HG03196 (cell line): ENCODE data around the gene PDXDC1.
"Not testable (repeated sequence)": the region's sequence is repeated elsewhere in the genome, so short reads cannot be mapped to it uniquely, and the experiment has no call there.

ENCODE experiments used
- ATAC-seq: cut with Tn5 transposase; IDR thresholded peaks from one replicate; pipeline ENCODE4 v1.9.1; 2021; ENCODE audit not compliant: unreplicated experiment

The PDXDC1 gene

GRCh38 chr16:14973785-14974322, 972 bp upstream of the PDXDC1 start:
- ATAC-seq = not testable (repeated sequence)

GRCh38 chr16:14974331-14974655, 533 bp upstream of the PDXDC1 start:
- ATAC-seq = not testable (repeated sequence)

- ATAC-seq = peak; percentile 9
These were observed 780 bp downstream of the PDXDC1 start for GRCh38 chr16:14975418-14976194.

- not testable (repeated sequence) for ATAC-seq
These were observed 2.3 kb downstream of the PDXDC1 start for GRCh38 chr16:14976971-14977736.

GRCh38 chr16:14978281-14978680, 3.5 kb downstream of the PDXDC1 start:
- ATAC-seq = not testable (repeated sequence)

- not testable (repeated sequence) for ATAC-seq
These were observed 4.1 kb downstream of the PDXDC1 start for GRCh38 chr16:14978908-14979307.

GRCh38 chr16:14981234-14981633, 6.4 kb downstream of the PDXDC1 start:
- not testable (repeated sequence) for ATAC-seq

GRCh38 chr16:14982521-14982920, 7.7 kb downstream of the PDXDC1 start:
- not testable (repeated sequence) for ATAC-seq

- not testable (repeated sequence) for ATAC-seq
These were observed 13.3 kb downstream of the PDXDC1 start for GRCh38 chr16:14988092-14988491.

- ATAC-seq = not testable (repeated sequence)
These were observed 13.9 kb downstream of the PDXDC1 start for GRCh38 chr16:14988661-14989191.

- ATAC-seq = not testable (repeated sequence)
These were observed 14.8 kb downstream of the PDXDC1 start for GRCh38 chr16:14989291-14990281.

- not testable (repeated sequence) for ATAC-seq
These were observed 18.7 kb downstream of the PDXDC1 start for GRCh38 chr16:14993277-14994151.

- ATAC-seq = not testable (repeated sequence)
These were observed 21.9 kb downstream of the PDXDC1 start for GRCh38 chr16:14996702-14997101.

GRCh38 chr16:14998300-14998699, 23.5 kb downstream of the PDXDC1 start:
- ATAC-seq = not testable (repeated sequence)

GRCh38 chr16:14999845-15000244, 25.0 kb downstream of the PDXDC1 start:
- not testable (repeated sequence) for ATAC-seq

GRCh38 chr16:15002448-15002847, 27.6 kb downstream of the PDXDC1 start:
- ATAC-seq = not testable (repeated sequence)

GRCh38 chr16:15005357-15006132, 30.7 kb downstream of the PDXDC1 start:
- ATAC-seq = not testable (repeated sequence)

GRCh38 chr16:15008647-15009046, 33.8 kb downstream of the PDXDC1 start:
- not testable (repeated sequence) for ATAC-seq

GRCh38 chr16:15012941-15013340, 38.1 kb downstream of the PDXDC1 start:
- not testable (repeated sequence) for ATAC-seq
